Adipocyte (in vitro differentiated cells): ENCODE results near the gene ZBTB5.
A peak's percentile ranks its signal among the peaks of the same experiment; 100 is the strongest.
"Not testable (repeated sequence)": the region's sequence is repeated elsewhere in the genome, so short reads cannot be mapped to it uniquely, and the experiment has no call there.

Source experiments
- DNase-seq: peaks from one replicate; pipeline ENCODE4 v3.0.0-alpha.2; 2015; ENCODE audit warnings: low read depth
- H3K27me3 ChIP-seq: replicated peaks from 2 replicates; pipeline ENCODE4 v1.7.0; 2013; ENCODE audit warnings: mild to moderate bottlenecking, low read length, moderate library complexity; ENCODE audit not compliant: control insufficient read depth, insufficient read depth
- H3K36me3 ChIP-seq: 2 replicates; pipeline ENCODE4 v1.7.0; 2013; ENCODE audit warnings: low read length, mild to moderate bottlenecking, moderate library complexity; ENCODE audit not compliant: control insufficient read depth, insufficient read depth, severe bottlenecking
- H3K4me1 ChIP-seq: 2 replicates; pipeline ENCODE4 v1.7.0; 2013; ENCODE audit warnings: mild to moderate bottlenecking, low read length, moderate library complexity; ENCODE audit not compliant: control insufficient read depth, insufficient read depth
- H3K4me3 ChIP-seq: 2 replicates; pipeline ENCODE4 v1.7.0; 2013; ENCODE audit warnings: mild to moderate bottlenecking, low read length, moderate library complexity
- H3K9ac ChIP-seq: 2 replicates; pipeline ENCODE4 v1.7.0; 2013; ENCODE audit warnings: mild to moderate bottlenecking, low read length, moderate library complexity
- H3K9me3 ChIP-seq: 2 replicates; pipeline ENCODE4 v1.7.0; 2013; ENCODE audit warnings: mild to moderate bottlenecking, low read length, moderate library complexity; ENCODE audit not compliant: control insufficient read depth

ZBTB5 gene

DNA sequence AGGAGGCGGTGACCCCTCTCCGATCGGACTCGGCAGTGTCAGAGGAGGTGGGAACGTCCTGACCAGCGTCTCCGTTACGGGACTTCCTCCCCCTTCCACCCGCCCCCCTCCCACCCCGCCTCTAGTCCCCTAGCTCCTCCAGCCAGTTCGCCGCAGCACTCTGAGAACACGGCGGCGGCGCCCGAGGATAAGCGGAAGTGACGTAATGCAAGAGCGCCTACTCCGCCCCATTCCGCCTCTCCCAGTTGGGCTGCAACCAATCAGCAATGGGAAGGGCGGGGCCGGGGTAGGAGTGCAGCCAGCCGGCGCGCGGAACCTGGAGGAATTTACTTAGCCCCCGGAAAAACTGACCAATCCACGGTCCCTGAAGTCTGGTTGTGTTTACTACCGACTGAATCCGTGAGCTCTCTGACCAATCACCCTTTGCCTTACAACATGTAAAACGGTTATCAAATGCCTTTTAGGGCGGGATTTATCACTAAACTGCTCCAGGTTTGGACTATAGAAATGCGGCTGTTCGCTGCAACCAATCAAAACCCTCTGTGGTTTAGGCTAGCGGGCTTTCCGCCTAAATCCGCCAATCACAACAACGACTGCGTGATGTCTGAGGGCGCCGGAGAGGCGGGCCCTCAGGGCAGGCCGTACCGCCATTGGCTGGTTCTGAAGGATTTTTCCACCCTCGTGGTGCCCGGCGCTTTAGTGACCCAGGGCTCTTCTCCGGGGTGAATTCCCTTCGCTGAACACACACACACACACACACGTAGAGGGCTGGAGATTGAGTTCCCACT, at the start of gene ZBTB5:
Gene ZBTB5 (minus strand): TSS at position 202 of the 788 bp plus-strand sequence. CDS start 22,899 bp downstream, outside the sequence.
- H3K4me3 ChIP-seq: peak within 1 kb of the TSS; percentile 93
- H3K9ac ChIP-seq: peak within 1 kb of the TSS; percentile 95
- H3K9me3 ChIP-seq: no peaks in the 10 kb centered on the region
- no peaks in the 10 kb centered on the region for H3K27me3 ChIP-seq
- H3K36me3 ChIP-seq: no peaks in the 10 kb centered on the region
- DNase-seq: peak; percentile 100
- H3K4me1 ChIP-seq: peaks cover 26% of the 10 kb centered on the region

GRCh38 chr9:37514999-37515398, 49.7 kb upstream of the ZBTB5 start:
- H3K27me3 ChIP-seq: no peaks in the 10 kb centered on the region
- peaks cover 42% of the 10 kb centered on the region for H3K36me3 ChIP-seq
- H3K9me3 ChIP-seq: no peaks in the 10 kb centered on the region
- DNase-seq: no peak
- no peak overlapping the region for H3K4me3 ChIP-seq
- no peak overlapping the region for H3K9ac ChIP-seq
- no peaks in the 10 kb centered on the region for H3K4me1 ChIP-seq

DNA sequence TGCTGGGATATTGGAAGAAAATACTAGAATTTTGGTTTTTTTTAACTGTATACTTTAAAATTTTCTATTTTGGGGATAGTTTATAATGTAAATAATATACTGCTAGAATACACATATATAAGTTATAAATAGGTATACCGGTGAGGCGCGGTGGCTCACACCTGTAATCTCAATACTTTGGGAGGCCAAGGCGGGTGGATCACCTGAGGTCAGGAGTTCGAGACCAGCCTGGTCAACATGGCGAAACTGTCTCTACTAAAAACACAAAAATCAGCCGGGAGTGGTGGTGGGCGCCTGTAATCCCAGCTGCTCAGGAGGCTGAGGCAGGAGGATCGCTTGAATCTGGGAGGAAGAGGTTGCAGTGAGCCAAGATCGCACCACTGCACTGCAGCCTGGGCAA, 49.2 kb upstream of the ZBTB5 start:
- peaks cover 42% of the 10 kb centered on the region for H3K36me3 ChIP-seq
- H3K4me3 ChIP-seq, H3K4me1 ChIP-seq, H3K27me3 ChIP-seq, DNase-seq, H3K9me3 ChIP-seq, H3K9ac ChIP-seq: not testable (repeated sequence)

GRCh38 chr9:37512437-37512836, 47.2 kb upstream of the ZBTB5 start:
- DNase-seq: no peak
- Histone ChIP-seq H3K9ac (no peak overlapping the region), H3K27me3 (no peaks in the 10 kb centered on the region), H3K4me1 (peaks cover 21% of the 10 kb centered on the region), H3K9me3 (no peaks in the 10 kb centered on the region), H3K4me3 (no peak overlapping the region), H3K36me3 (peaks cover 30% of the 10 kb centered on the region)

GRCh38 chr9:37511016-37512010, 46.1 kb upstream of the ZBTB5 start:
- H3K4me1 ChIP-seq: peaks cover 31% of the 10 kb centered on the region
- H3K27me3 ChIP-seq: no peaks in the 10 kb centered on the region
- H3K9me3 ChIP-seq: no peaks in the 10 kb centered on the region
- H3K36me3 ChIP-seq: peaks cover 26% of the 10 kb centered on the region
- H3K4me3 ChIP-seq: no peak overlapping the region
- H3K9ac ChIP-seq: no peak overlapping the region
- DNase-seq: no peak

DNA sequence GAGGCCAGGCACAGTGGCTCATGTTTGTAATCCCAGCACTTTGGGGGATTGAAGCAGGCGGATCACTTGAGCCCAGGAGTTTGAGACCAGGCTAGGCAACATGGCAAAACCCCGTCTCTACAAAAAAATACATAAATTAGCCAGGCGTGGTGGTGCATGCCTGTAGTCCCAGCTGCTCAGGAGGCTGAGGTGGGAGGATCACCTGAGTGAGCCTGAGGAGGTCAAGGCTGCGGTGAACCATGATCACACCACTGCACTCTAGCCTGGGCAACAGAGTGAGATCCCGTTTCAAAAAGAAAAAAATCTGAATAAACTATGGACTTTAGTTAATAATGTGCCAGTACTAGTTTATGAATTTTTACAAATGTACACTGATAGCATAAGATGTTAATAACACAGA, 44.8 kb upstream of the ZBTB5 start:
- not testable (repeated sequence) for H3K9me3 ChIP-seq, H3K27me3 ChIP-seq, DNase-seq, H3K9ac ChIP-seq, H3K4me3 ChIP-seq
- peaks cover 22% of the 10 kb centered on the region for H3K36me3 ChIP-seq
- peaks cover 37% of the 10 kb centered on the region for H3K4me1 ChIP-seq

DNA sequence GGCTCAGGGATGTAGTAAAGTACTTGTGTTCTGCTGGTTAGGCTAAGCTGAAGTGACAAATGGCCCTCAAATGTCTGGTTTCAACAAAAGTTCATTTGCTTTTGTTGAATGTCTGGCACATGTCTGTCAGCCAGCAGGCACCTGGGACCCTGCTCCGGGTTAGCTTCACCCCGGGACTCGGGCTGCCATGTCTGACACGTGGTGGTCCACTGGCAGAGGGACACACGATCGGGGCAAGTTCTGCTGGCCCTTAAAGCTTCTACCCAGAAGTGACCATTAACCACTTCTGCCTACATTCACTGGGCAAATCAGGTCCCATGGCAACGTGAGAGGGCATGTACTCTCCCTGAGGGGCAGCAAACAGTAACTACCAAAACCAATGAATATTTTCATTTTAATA, 44.3 kb upstream of the ZBTB5 start:
- peak overlapping the region; percentile 76 for H3K9ac ChIP-seq
- no peak overlapping the region for H3K4me3 ChIP-seq
- no peak for DNase-seq
- peaks cover 37% of the 10 kb centered on the region for H3K4me1 ChIP-seq
- no peaks in the 10 kb centered on the region for H3K9me3 ChIP-seq
- no peaks in the 10 kb centered on the region for H3K27me3 ChIP-seq
- H3K36me3 ChIP-seq: peaks cover 22% of the 10 kb centered on the region

GRCh38 chr9:37508834-37509206, 43.6 kb upstream of the ZBTB5 start:
- no peak for DNase-seq
- Histone ChIP-seq H3K9ac (peak overlapping the region; percentile 76), H3K4me3 (no peak overlapping the region), H3K27me3 (no peaks in the 10 kb centered on the region), H3K4me1 (peaks cover 42% of the 10 kb centered on the region), H3K9me3 (no peaks in the 10 kb centered on the region), H3K36me3 (peaks cover 23% of the 10 kb centered on the region)

DNA sequence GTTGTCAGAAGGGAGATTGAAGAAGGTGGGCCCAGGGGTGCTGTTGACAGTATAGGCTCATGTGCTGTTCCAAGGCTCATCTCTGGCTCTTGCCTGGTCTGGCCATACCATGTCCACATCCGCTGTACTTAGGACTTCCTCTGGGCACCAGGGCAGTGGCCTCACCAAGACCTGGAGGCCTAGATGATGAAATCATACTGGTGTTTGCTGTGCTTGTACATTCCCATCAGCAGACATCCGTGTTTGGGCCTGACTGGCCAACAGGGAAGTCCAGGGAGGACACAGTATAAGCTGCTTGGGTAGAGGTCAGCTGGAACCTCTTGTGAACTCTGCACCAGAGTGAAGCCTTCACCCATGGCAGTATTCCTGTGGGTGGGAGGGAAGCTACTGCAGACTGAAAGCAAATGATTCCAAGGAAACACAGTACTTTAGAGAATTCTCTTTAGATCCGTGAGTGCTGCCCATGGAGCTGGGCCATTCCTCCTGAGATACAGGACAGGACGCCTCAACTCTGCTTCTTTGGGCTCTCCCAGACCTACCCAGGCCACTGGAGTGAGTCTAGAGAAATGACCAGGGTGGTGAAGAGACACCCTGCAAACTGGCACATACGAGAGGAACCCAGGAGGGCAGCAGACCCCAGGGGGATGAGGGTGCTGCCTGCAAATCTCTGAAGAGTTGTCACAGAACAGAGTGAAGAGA, 43.0 kb upstream of the ZBTB5 start:
- Histone ChIP-seq H3K9ac (peak overlapping the region; percentile 76), H3K27me3 (no peaks in the 10 kb centered on the region), H3K36me3 (peaks cover 28% of the 10 kb centered on the region), H3K9me3 (no peaks in the 10 kb centered on the region), H3K4me1 (peaks cover 47% of the 10 kb centered on the region), H3K4me3 (no peak overlapping the region)
- peak; percentile 7 for DNase-seq

DNA sequence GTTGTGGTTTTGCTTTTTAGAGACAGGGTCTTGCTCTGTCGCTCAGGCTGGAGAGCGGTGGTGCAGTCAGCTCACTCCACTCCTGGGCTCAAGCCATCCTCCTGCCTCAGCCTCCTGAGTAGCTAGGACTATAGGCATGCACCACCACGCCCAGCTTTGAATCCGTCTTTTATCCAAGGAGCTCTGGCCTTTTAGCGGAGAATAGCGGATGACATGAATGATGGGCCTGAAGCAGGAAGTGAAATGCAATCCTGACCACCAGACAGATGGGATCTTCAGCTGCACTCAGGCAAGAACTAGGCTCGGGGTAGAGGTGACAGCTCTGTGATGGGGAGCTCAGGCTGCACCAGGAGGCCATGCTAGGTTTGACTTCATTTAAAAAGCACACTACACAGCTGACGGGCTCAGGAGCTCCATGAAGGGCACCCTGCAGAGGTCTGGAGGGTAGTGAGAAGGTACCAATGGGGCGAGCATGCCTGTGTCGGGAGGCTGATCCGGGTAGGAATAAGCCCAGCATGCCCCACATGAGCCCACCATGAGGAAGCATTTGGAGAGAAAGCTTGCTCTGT, 42.4 kb upstream of the ZBTB5 start:
- H3K4me3 ChIP-seq: no peak overlapping the region
- H3K4me1 ChIP-seq: peaks cover 52% of the 10 kb centered on the region
- peak overlapping the region; percentile 5 for H3K9ac ChIP-seq
- no peaks in the 10 kb centered on the region for H3K27me3 ChIP-seq
- H3K9me3 ChIP-seq: no peaks in the 10 kb centered on the region
- no peak for DNase-seq
- peaks cover 35% of the 10 kb centered on the region for H3K36me3 ChIP-seq
